Ascending aorta (tissue), 2 donors: ENCODE measurements around the gene SMAD5. TPM values are rescaled to one million over a fixed set of nuclear protein-coding genes. Genes with fewer than 3 reads are reported as not detected.

ENCODE experiments used
- DNase-seq, 2 donors: peaks; one replicate each; pipeline ENCODE4 v3.0.0-alpha.2; 2019; ENCODE audit warnings: low spot score in 2 of 2
- H3K27ac ChIP-seq, 2 donors: fragments of 200-600 bp; sonication (generic); one replicate each; pipeline ENCODE4 v1.5.1; 2016 to 2017; ENCODE audit warnings: mild to moderate bottlenecking in 1 of 2
- H3K27me3 ChIP-seq: fragments of 200-600 bp; sonication (generic); one replicate; pipeline ENCODE4 v1.5.1; 2017
- H3K36me3 ChIP-seq, 2 donors: fragments of 200-600 bp; sonication (generic); one replicate each; pipeline ENCODE4 v1.5.1; 2016
- H3K4me1 ChIP-seq, 2 donors: fragments of 200-600 bp; sonication (generic); one replicate each; pipeline ENCODE4 v1.5.1; 2016 to 2017; ENCODE audit warnings: mild to moderate bottlenecking in 1 of 2
- H3K4me3 ChIP-seq, 2 donors: fragments of 200-600 bp; sonication (generic); one replicate each; pipeline ENCODE4 v1.5.1; 2016 to 2017; ENCODE audit warnings: mild to moderate bottlenecking in 1 of 2
- H3K9me3 ChIP-seq, 2 donors: fragments of 200-600 bp; sonication (generic); one replicate each; pipeline ENCODE4 v1.5.1; 2016
- CTCF ChIP-seq, 3 experiments: fragments of 200-600 bp in 2 of 3; fragments of 450-650 bp in 1 of 3; sonication (generic) in 2 of 3; IDR thresholded peaks; one replicate each; pipeline ENCODE4 v1.5.1; 2016 to 2019; ENCODE audit warnings: antibody characterized with exemption in 3 of 3, mild to moderate bottlenecking in 1 of 3, moderate library complexity in 1 of 3
- intact Hi-C: fragments of 100-400 bp; cut with DNase I; formaldehyde crosslinking; loops from one replicate; pipeline ENCODE4 v1.15.1; 2023
- total RNA-seq: library from RNA; depleted of rRNA; stranded (reverse); fragments of >200 nt; gene quantifications from one replicate; pipeline ENCODE4 v1.1.0, GENCODE V29; 2016

SMAD5 gene
- total RNA-seq, 1 donor from 2014 or later: 23.8 TPM

DNA sequence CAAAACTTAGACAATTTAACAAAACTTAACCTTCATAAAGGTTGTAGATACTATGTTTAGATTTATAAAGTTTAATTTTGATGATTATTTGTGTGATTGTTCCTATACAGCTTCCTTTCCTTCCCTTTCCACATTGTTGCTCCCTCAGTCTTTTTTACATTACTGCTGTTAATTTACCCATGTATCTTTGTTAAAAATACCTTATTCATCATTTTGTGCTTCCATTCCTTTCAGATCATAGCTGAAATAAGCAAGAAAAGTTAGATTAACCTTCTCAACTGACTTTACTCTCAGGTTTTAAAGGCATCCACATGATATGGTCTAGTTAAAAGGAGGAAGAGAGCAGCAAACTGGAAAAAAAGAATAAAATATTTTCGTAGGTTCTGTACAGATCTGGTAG, 2.0 kb downstream of the SMAD5 start:
- Histone ChIP-seq H3K36me3 (no peaks in the 10 kb centered on the region), H3K27ac (no peak overlapping the region), H3K4me1 (peaks cover 6 to 34% of the 10 kb centered on the region in 2 donors), H3K9me3 (no peaks in the 10 kb centered on the region), H3K4me3 (peak overlapping the region; percentile 76 to 84), H3K27me3 (no peaks in the 10 kb centered on the region)
- intact Hi-C loops: loop anchor here (5.0 kb wide), 1 partner anchor 107 kb away; the partner anchor contains the start of gene TGFBI
- no peak for DNase-seq
- no peak for TF ChIP-seq CTCF (IDR thresholded peaks at IDR 0.05)

DNA sequence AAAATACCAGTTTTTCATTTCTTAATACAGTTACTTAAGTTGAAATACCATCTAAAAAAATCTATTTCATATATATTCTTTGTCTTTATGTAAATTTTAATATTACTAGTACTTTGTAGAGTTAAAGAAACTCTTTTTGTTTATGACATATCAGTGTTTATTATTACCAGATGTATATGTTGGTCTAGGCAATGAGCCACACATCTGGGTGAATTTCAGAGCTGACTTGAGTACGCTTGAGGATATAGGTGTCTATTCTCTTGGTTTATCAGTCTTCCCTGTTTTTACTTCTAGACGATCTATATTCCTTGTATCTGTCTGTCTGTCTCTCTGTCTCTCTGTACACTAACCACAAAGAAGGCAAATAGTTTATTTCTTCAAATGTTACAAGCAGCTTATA, 2.9 kb downstream of the SMAD5 start:
- TF ChIP-seq CTCF (IDR thresholded peaks at IDR 0.05): no peak
- no peaks in the 10 kb centered on the region for H3K9me3 ChIP-seq
- no peak for DNase-seq
- H3K4me1 ChIP-seq: peaks cover 6 to 33% of the 10 kb centered on the region in 2 donors
- H3K36me3 ChIP-seq: no peaks in the 10 kb centered on the region
- no peaks in the 10 kb centered on the region for H3K27me3 ChIP-seq
- no peak overlapping the region for H3K27ac ChIP-seq
- intact Hi-C loops: no loop called here
- no peak overlapping the region for H3K4me3 ChIP-seq

GRCh38 chr5:136137497-136138220, 5.0 kb downstream of the SMAD5 start:
- Histone ChIP-seq H3K4me3 (no peak overlapping the region), H3K27ac (no peak overlapping the region), H3K9me3 (no peaks in the 10 kb centered on the region), H3K4me1 (peaks cover 0 to 23% of the 10 kb centered on the region in 2 donors), H3K27me3 (no peaks in the 10 kb centered on the region), H3K36me3 (no peaks in the 10 kb centered on the region)
- TF ChIP-seq CTCF (IDR thresholded peaks at IDR 0.05): no peak
- no peak for DNase-seq
- intact Hi-C loops: no loop called here

- H3K36me3 ChIP-seq: no peaks in the 10 kb centered on the region
- no peak for DNase-seq
- H3K27me3 ChIP-seq: no peaks in the 10 kb centered on the region
- peaks cover 2 to 24% of the 10 kb centered on the region in 2 donors for H3K4me1 ChIP-seq
- H3K9me3 ChIP-seq: no peaks in the 10 kb centered on the region
- intact Hi-C loops: no loop called here
- no peak for TF ChIP-seq CTCF (IDR thresholded peaks at IDR 0.05)
- no peak overlapping the region for H3K4me3 ChIP-seq
- H3K27ac ChIP-seq: no peak overlapping the region
Measured at GRCh38 chr5:136141561-136141960, 8.9 kb downstream of the SMAD5 start.

DNA sequence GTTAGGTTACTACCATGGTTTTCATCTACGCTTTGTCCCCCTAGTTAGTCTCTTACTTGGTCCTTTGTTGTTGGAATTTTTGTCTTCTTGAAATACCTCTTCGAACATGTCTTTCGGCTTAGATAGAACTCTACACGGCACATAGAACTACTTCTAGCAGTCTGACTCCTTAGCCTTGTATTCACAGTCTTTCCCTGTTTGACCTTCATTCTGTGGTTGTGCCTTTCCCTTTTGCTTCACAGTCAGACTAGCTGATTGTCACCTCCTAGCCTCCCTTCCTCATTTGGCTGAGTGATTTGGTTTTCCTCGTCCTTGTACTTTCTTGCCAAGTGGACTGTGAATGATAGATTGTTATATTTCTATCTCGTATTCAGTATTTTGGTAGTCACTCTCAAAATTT, 10.7 kb downstream of the SMAD5 start:
- Histone ChIP-seq H3K27ac (no peak overlapping the region), H3K9me3 (no peaks in the 10 kb centered on the region), H3K36me3 (no peaks in the 10 kb centered on the region), H3K4me1 (peaks cover 2 to 24% of the 10 kb centered on the region in 2 donors), H3K4me3 (no peak overlapping the region), H3K27me3 (no peaks in the 10 kb centered on the region)
- no peak for DNase-seq
- TF ChIP-seq CTCF (IDR thresholded peaks at IDR 0.05): no peak
- intact Hi-C loops: no loop called here
